Measurements from ENCODE around the gene ERP44.

ERP44 gene

DNA sequence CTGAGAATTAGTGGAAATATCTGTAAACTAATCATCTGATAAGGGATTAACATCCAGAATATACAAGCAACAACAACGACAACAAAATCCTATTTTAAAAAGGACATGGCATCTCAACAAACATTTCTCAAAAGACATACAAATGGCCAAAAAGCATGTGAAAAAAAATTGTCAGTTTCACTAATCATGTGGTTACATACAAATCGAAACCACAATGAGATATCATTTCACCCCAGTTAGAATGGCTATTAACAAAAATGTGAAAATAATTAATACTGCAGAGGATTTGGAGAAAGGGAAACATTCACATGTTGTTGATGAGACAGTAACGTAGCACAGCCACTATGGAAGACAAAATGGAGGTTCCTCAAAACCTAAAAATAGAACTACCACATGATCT, 69.5 kb downstream of the ERP44 start:
- Histone ChIP-seq H3K27me3 (ENCODE audit: insufficient read depth, low read length) (no peaks in the 10 kb centered on the region), H3K9me3 (ENCODE audit: insufficient read depth, low read depth, low read length) (peaks cover 18% of the 10 kb centered on the region), H3K9ac (ENCODE audit: low read depth, low read length) (no peak overlapping the region), H3K27ac (ENCODE audit: low read length) (no peak overlapping the region), H3K4me1 (ENCODE audit: insufficient read depth, low read length) (peaks cover 6% of the 10 kb centered on the region; the same call in 1 of the 2 replicates), H3K4me3 (ENCODE audit: low read length) (no peak overlapping the region), H3K36me3 (ENCODE audit: insufficient read depth, low read depth, low read length) (no peaks in the 10 kb centered on the region)

DNA sequence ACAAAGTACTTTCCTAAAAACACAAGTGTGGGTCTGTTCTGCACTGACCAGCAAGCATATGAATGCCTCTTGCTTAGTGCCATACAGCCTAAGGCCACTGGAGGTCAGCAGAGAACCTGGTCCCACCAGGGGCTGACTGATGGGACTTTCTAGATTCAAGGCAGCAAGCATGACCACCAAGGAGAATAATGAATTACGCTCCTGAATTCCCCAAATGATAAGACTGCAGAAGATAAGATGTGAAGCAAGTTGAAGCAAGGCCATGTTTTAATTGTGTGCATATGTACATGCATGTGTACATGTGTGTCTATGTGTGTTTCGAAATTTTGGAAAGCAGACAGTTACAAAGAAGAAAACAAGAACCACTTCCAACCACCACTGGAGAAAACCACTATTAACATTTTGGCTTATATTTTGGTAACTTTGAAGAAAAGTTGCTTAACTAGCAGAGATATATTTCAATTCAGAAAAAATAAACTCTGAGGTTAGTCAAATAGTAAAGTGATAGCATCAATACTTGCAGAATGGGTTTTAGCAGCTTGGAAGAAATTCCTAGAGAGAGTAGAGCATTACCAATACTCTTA, 70.5 kb downstream of the ERP44 start:
- Histone ChIP-seq H3K27ac (ENCODE audit: low read length) (no peak overlapping the region), H3K9ac (ENCODE audit: low read depth, low read length) (no peak overlapping the region), H3K4me3 (ENCODE audit: low read length) (no peak overlapping the region), H3K9me3 (ENCODE audit: insufficient read depth, low read depth, low read length) (peaks cover 10% of the 10 kb centered on the region), H3K27me3 (ENCODE audit: insufficient read depth, low read length) (no peaks in the 10 kb centered on the region), H3K36me3 (ENCODE audit: insufficient read depth, low read depth, low read length) (no peaks in the 10 kb centered on the region), H3K4me1 (ENCODE audit: insufficient read depth, low read length) (peaks cover 6% of the 10 kb centered on the region; the same call in 1 of the 2 replicates)

DNA sequence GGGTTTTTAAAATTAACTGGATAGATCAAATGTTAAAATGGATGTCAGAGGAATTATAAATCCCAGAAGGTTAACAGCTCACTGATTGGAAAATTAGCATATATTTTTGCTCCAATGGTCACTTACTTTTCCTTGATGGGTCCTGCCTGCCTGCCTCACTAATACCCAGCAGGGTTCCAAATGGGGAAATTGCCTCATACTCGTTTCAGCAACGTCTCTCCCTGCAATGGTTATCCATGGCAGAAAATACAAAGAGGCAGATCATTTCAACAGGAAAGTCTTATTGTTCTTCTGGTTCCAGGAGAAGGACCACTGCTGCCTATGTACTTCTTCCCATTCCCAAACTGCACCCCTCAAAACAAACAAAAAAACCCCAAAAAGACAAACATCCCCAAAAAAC, 71.3 kb downstream of the ERP44 start:
- Histone ChIP-seq H3K9me3 (ENCODE audit: insufficient read depth, low read depth, low read length) (peaks cover 3% of the 10 kb centered on the region), H3K27me3 (ENCODE audit: insufficient read depth, low read length) (no peaks in the 10 kb centered on the region), H3K36me3 (ENCODE audit: insufficient read depth, low read depth, low read length) (no peaks in the 10 kb centered on the region), H3K4me3 (ENCODE audit: low read length) (no peak overlapping the region), H3K27ac (ENCODE audit: low read length) (no peak overlapping the region), H3K4me1 (ENCODE audit: insufficient read depth, low read length) (peaks cover 6% of the 10 kb centered on the region; the same call in 1 of the 2 replicates), H3K9ac (ENCODE audit: low read depth, low read length) (no peak overlapping the region)

DNA sequence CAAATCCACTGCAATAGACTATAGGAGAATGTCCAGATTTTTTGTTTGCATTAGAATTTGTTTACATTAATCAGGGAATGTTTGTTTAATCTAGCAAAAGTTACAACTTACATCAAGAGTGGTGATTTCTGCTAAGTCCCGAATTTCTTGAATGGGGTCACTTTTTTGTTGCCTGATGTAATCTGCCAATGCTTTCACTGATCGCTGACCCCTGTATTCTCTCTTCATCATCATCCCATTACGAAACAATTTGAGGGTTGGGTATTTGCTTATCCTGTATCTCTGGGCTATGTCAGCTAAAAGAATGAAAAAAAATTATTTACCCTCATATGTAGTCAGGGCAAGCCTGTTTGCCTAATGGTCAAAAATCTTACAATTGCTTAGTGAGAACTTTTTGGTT, 76.9 kb downstream of the ERP44 start:
- Histone ChIP-seq H3K4me3 (ENCODE audit: low read length) (no peak overlapping the region), H3K27ac (ENCODE audit: low read length) (no peak overlapping the region), H3K27me3 (ENCODE audit: insufficient read depth, low read length) (no peaks in the 10 kb centered on the region), H3K4me1 (ENCODE audit: insufficient read depth, low read length) (no peaks in the 10 kb centered on the region), H3K9ac (ENCODE audit: low read depth, low read length) (no peak overlapping the region), H3K9me3 (ENCODE audit: insufficient read depth, low read depth, low read length) (no peaks in the 10 kb centered on the region), H3K36me3 (ENCODE audit: insufficient read depth, low read depth, low read length) (no peaks in the 10 kb centered on the region)

DNA sequence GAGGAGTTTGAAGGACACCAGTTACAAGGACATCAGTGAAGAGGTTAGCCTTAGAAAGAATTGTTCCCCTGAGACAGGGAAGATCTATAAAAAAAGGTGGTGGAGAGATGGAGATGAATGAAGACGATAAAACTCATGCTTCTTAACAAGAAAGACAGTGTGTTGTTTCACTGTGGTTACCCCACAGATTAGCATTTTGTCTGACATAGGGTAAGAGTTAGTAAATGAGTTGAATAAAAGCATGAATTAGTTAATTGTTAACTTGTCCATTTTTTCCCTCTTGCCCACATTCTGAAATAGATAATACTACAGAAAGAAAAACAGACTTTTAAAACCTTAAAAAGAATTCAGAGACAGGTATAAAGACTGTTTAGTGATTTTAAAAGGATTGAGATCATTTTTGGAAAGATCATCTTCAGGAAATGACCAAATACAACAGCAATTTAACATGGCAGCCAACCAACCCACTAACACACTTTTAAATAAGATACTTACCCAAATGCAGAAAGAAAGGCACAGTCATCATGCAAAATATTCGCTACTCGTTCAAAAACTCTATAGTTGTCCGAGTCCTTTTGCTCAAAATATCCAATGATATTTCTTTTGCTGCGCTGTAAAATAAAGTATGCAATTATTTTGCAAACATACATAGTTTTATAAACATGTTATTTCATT, 78.5 kb downstream of the ERP44 start:
- Histone ChIP-seq H3K9me3 (ENCODE audit: insufficient read depth, low read depth, low read length) (no peaks in the 10 kb centered on the region), H3K9ac (ENCODE audit: low read depth, low read length) (no peak overlapping the region)

DNA sequence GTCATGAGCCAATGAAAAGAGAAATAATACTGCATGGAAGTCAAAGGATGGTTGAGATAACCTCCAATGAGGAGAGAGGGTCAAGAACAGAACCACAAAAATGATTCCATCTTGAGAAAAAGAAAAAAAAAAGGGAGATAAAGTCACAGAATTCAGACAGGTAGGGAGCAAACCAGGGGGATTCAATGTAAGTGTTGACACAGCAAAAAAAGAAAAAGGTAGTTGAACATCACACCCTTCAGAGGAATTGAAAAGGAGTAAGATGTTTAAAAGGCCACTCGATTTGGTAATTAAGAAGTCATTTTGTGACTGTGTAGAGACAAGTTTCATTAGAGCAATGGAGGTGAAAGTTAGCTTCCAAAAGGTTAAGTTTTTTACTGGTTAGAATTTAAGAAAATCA, 79.3 kb downstream of the ERP44 start:
- no peak overlapping the region for H3K4me3 ChIP-seq (ENCODE audit: low read length)
- H3K4me1 ChIP-seq (ENCODE audit: insufficient read depth, low read length) = no peaks in the 10 kb centered on the region
- no peaks in the 10 kb centered on the region for H3K9me3 ChIP-seq (ENCODE audit: insufficient read depth, low read depth, low read length)
- no peak overlapping the region for H3K27ac ChIP-seq (ENCODE audit: low read length)
- no peaks in the 10 kb centered on the region; the same call in 1 of the 2 replicates for H3K36me3 ChIP-seq (ENCODE audit: insufficient read depth, low read depth, low read length)
- H3K9ac ChIP-seq (ENCODE audit: low read depth, low read length) = no peak overlapping the region
- H3K27me3 ChIP-seq (ENCODE audit: insufficient read depth, low read length) = no peaks in the 10 kb centered on the region

More for the DNA sequence above, 78.5 kb downstream of the ERP44 start:
- Histone ChIP-seq H3K4me3 (ENCODE audit: low read length) (no peak overlapping the region), H3K27ac (ENCODE audit: low read length) (no peak overlapping the region), H3K4me1 (ENCODE audit: insufficient read depth, low read length) (no peaks in the 10 kb centered on the region), H3K36me3 (ENCODE audit: insufficient read depth, low read depth, low read length) (no peaks in the 10 kb centered on the region; the same call in 1 of the 2 replicates), H3K27me3 (ENCODE audit: insufficient read depth, low read length) (no peaks in the 10 kb centered on the region)

DNA sequence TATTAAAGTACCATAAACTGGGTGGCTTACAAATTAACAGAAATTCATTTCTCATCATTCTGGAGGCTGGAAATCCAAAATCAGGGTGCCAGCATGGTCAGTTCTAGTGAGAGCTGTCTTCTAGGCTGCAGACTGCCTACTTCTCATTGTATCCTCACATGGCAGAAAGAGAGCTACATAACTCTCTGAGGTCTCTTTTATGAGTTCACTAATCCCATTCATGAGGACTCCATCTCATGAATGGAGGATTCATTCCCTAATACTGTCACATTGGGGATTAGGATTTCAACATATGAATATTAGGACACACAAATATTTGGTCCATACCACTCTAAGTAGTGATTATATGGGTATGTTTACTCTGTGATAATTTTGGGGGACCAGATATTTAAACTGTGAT, 84.0 kb downstream of the ERP44 start:
- no peaks in the 10 kb centered on the region; the same call in 1 of the 2 replicates for H3K36me3 ChIP-seq (ENCODE audit: insufficient read depth, low read depth, low read length)
- no peak overlapping the region for H3K9ac ChIP-seq (ENCODE audit: low read depth, low read length)
- H3K9me3 ChIP-seq (ENCODE audit: insufficient read depth, low read depth, low read length) = no peaks in the 10 kb centered on the region
- H3K27ac ChIP-seq (ENCODE audit: low read length) = no peak overlapping the region
- H3K4me1 ChIP-seq (ENCODE audit: insufficient read depth, low read length) = no peaks in the 10 kb centered on the region
- H3K4me3 ChIP-seq (ENCODE audit: low read length) = no peak overlapping the region
- no peaks in the 10 kb centered on the region for H3K27me3 ChIP-seq (ENCODE audit: insufficient read depth, low read length)

DNA sequence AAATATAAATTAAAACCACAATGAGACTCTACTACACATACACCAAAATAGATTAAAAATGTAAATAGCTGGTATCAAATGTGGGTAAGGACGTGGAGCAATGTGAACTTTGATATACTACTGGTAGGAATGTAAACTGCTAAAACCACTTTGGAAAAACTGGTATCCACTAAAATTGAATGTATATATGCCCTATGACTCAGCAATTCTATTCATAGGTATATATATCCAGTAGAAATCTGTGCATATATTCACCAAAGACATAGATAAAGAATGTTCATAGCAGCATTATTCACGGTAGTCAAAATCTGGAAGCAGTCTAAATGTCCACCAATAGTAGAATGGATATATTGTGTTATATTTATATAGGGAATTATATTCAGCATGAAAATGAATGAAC, 85.2 kb downstream of the ERP44 start:
- H3K4me3 ChIP-seq (ENCODE audit: low read length) = no peak overlapping the region
- H3K4me1 ChIP-seq (ENCODE audit: insufficient read depth, low read length) = no peaks in the 10 kb centered on the region
- H3K36me3 ChIP-seq (ENCODE audit: insufficient read depth, low read depth, low read length) = no peaks in the 10 kb centered on the region; the same call in 1 of the 2 replicates
- H3K27me3 ChIP-seq (ENCODE audit: insufficient read depth, low read length) = no peaks in the 10 kb centered on the region
- no peaks in the 10 kb centered on the region for H3K9me3 ChIP-seq (ENCODE audit: insufficient read depth, low read depth, low read length)
- H3K27ac ChIP-seq (ENCODE audit: low read length) = no peak overlapping the region
- no peak overlapping the region for H3K9ac ChIP-seq (ENCODE audit: low read depth, low read length)

DNA sequence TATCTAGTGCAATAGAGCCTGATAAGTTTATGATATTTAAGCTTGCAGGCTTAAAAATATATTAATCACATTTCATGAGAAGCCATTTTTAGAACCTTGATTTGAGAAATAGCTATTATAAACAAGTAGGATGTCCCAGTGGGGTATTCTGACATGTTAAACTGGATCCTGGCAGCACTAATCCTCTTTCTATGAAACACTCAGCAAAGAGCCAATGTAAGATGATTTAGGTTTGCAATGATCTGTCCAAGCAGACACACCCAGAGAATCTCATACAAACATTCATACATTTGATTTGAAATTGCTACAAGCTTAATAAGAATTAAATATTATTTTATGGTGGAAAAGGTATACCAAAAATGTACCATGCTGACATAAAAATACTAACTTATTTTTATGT, 86.5 kb downstream of the ERP44 start:
- no peaks in the 10 kb centered on the region for H3K4me1 ChIP-seq (ENCODE audit: insufficient read depth, low read length)
- H3K27me3 ChIP-seq (ENCODE audit: insufficient read depth, low read length) = no peaks in the 10 kb centered on the region
- no peak overlapping the region for H3K27ac ChIP-seq (ENCODE audit: low read length)
- H3K4me3 ChIP-seq (ENCODE audit: low read length) = no peak overlapping the region
- no peak overlapping the region for H3K9ac ChIP-seq (ENCODE audit: low read depth, low read length)
- no peaks in the 10 kb centered on the region for H3K9me3 ChIP-seq (ENCODE audit: insufficient read depth, low read depth, low read length)
- no peaks in the 10 kb centered on the region; the same call in 1 of the 2 replicates for H3K36me3 ChIP-seq (ENCODE audit: insufficient read depth, low read depth, low read length)

DNA sequence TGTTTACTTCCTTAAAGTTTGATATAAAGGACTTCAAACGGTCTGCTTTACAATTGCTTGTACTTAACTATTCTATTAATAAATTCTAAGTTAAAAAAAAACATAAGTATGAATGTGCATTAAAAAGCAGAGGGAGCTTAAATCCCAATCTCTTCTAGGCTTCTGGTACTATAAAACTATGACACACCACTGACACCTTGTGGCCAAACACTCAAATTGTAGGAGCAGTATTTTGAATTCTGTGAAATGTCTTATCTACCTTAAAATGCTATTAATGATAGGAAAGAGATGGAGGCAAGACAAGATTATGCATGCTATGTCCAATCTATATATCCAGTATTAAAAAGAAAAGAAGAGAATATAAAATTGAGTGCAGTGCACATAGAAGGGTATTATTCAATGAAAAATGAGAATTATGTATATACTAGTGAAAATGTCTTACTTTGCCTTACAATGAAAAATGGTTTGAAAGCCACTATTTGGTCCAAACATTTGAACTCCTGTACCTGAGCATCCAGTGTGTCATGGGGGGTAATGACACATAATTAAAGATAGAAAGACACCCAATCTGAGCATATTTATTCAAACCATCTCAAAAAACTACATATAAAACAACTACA, 87.6 kb downstream of the ERP44 start:
- Histone ChIP-seq H3K27ac (ENCODE audit: low read length) (no peak overlapping the region), H3K9ac (ENCODE audit: low read depth, low read length) (no peak overlapping the region), H3K36me3 (ENCODE audit: insufficient read depth, low read depth, low read length) (no peaks in the 10 kb centered on the region; the same call in 1 of the 2 replicates), H3K27me3 (ENCODE audit: insufficient read depth, low read length) (no peaks in the 10 kb centered on the region), H3K4me1 (ENCODE audit: insufficient read depth, low read length) (no peaks in the 10 kb centered on the region), H3K9me3 (ENCODE audit: insufficient read depth, low read depth, low read length) (no peaks in the 10 kb centered on the region), H3K4me3 (ENCODE audit: low read length) (no peak overlapping the region)

DNA sequence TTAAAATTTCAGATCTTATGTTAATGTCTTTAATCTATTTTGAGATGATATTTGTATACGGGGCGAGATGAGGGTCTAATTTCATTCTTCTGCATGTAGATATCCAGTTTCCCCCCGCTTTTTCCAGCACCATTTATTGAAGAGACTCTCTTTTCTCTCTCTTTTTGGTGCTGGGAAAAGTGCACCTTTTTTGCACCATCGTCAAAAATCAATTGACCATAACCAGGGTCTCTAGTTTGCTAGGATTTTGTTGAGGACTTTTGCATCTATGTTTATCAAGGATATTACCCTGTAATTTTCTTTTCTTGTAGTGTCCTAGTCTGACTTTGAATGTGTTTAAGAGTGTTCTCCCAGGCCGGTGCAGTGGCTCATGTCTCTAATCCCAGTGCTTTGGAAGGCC, 99.0 kb downstream of the ERP44 start:
- Histone ChIP-seq H3K27me3 (ENCODE audit: insufficient read depth, low read length) (no peaks in the 10 kb centered on the region), H3K9ac (ENCODE audit: low read depth, low read length) (no peak overlapping the region), H3K4me3 (ENCODE audit: low read length) (no peak overlapping the region), H3K36me3 (ENCODE audit: insufficient read depth, low read depth, low read length) (peaks cover 6% of the 10 kb centered on the region), H3K9me3 (ENCODE audit: insufficient read depth, low read depth, low read length) (no peaks in the 10 kb centered on the region), H3K27ac (ENCODE audit: low read length) (no peak overlapping the region), H3K4me1 (ENCODE audit: insufficient read depth, low read length) (no peaks in the 10 kb centered on the region)

DNA sequence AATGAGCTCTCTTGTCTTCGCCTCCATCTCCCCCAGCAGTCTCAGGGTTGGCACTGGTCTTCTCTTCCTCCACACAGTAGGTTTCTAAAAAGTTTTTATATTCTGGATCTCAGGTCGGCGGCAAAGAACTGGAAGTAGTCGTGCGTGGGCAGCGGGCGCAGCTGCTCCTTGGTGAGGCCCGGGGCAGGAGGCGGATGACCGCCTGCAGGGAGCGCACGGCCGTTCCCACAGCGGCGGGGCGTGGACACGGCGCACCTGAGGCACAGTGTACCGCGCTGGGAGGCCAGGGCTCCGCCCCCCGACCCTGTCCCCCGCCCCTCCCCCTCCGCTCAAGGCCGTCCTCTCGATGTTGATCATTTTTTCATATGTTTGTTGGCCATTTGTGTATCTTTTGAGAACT, 99.9 kb downstream of the ERP44 start:
- no peak overlapping the region for H3K9ac ChIP-seq (ENCODE audit: low read depth, low read length)
- no peaks in the 10 kb centered on the region for H3K4me1 ChIP-seq (ENCODE audit: insufficient read depth, low read length)
- H3K27me3 ChIP-seq (ENCODE audit: insufficient read depth, low read length) = no peaks in the 10 kb centered on the region
- no peaks in the 10 kb centered on the region for H3K9me3 ChIP-seq (ENCODE audit: insufficient read depth, low read depth, low read length)
- H3K27ac ChIP-seq (ENCODE audit: low read length) = no peak overlapping the region
- no peak overlapping the region for H3K4me3 ChIP-seq (ENCODE audit: low read length)
- peaks cover 2% of the 10 kb centered on the region; the same call in 1 of the 2 replicates for H3K36me3 ChIP-seq (ENCODE audit: insufficient read depth, low read depth, low read length)

Data from iPS-20b (cell line).